Hematopoietic multipotent progenitor cell treated with erythropoietin and hydrocortisone succinate and interleukin-3 and kit ligand, for 15 days (in vitro differentiated cells): ENCODE results near the gene ADAMTS16.

Experiments
- DNase-seq: peaks from one replicate; pipeline ENCODE4 v3.0.0-alpha.2; 2015; ENCODE audit warnings: low spot score

ADAMTS16 gene

DNA sequence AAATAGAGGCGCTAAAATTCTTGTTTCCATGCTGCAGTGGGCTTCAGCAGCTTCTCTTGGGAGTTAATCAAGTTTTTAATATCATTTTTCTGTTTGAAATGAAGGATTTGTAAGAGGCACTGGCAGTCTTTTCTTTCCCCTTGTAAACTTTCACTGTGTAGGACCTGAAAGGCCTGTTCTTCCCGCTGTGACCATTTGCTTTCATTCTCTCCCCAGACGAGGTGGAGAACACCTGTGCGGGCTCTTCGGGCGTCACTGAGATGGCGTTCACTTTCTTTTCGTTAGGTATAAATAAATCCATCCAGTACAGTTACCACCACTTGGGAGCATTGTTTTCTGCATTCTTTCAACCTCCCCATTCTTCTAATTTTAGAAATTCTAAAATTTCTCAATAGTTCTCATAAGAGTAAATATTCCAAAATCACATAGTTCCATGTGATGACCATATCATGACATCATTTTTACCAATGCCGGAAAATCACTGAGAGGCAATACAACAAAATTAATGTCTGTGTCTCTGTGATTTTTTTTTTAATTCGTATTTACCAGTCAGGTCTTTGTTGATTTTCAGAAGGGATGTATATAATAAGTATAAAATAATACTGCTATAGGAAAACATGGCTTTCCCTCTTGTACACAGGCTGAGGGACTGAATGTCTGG is 150.7 kb downstream of the ADAMTS16 start:
- no peak for DNase-seq

GRCh38 chr5:5291357-5291756 is 151.2 kb downstream of the ADAMTS16 start:
- DNase-seq = no peak

DNA sequence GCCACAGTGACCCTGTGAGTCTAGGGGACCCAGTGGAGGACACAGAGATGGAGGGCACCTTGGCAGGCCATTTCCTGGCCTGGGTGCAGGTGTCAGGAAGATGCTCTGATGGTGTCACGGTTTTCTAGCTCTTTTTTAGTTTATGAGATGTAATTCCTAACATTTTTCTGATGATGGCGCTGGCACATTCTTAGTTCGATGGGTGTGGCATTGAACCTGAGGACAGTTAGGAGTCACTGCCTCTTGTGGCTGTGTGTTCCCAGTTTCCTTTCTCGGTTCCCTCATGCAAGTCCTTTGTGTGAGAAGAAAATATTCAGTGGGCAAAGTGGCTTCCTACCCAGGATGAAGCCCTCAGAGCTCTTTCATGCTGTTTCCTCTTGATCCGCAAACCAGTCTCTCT is 152.9 kb downstream of the ADAMTS16 start:
- no peak for DNase-seq

DNA sequence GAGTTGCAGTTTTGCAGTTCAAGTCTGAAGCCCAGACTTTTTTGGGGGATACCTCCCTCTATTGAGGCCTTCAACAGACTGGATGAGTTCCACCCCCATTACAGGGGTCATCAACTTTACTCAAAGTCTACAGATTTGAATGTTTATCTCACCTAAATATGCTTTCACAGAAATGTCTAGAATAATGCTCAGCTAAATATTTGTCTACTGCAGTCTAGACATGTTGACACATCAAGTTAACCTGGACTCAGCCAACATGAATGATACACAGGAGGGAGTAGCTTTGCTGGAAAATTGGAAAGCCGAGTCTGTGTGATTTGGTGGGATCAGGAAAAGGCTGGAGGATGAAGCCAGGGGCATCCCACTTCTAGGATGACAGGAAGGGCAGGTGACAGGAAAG is 154.3 kb downstream of the ADAMTS16 start:
- DNase-seq = no peak

DNA sequence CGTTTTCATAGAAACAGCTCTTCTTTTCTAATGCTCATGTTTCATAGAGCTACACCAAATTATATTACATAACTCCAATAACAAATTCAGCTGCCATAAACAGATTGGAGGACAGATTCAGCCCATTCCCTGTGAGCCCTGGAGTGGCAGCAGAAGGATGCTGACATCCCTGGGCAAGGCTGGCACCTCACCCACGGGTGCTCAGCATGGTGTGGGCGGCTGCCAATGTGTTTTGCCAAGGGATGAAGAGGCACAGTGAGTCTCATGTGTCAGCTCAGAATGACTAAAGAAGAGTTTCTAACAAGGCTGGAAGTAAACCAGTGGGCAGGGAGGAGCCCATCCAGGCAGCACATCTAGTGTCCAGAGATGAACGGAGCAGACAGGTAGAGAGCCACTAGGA is 155.2 kb downstream of the ADAMTS16 start:
- DNase-seq = no peak

DNA sequence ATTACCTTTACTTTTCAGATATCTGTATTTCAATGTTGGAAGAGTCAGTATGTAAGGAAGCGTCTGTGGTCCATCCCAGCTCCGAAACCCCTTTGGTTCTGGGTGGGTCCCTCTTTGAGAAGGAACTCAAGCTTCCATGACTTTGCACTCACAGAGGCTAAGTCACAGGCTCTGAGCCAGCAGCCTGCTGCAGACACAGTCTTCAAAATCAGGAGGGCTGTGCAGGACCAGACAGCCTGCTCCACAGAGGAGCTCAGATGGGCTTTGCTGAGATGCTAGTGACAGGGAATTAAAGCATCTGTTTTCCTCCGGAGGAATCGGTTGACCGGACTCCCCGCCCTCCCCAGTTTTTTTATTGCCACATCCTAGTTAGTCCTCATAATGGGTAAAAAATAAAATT is 155.9 kb downstream of the ADAMTS16 start:
- DNase-seq = no peak

DNA sequence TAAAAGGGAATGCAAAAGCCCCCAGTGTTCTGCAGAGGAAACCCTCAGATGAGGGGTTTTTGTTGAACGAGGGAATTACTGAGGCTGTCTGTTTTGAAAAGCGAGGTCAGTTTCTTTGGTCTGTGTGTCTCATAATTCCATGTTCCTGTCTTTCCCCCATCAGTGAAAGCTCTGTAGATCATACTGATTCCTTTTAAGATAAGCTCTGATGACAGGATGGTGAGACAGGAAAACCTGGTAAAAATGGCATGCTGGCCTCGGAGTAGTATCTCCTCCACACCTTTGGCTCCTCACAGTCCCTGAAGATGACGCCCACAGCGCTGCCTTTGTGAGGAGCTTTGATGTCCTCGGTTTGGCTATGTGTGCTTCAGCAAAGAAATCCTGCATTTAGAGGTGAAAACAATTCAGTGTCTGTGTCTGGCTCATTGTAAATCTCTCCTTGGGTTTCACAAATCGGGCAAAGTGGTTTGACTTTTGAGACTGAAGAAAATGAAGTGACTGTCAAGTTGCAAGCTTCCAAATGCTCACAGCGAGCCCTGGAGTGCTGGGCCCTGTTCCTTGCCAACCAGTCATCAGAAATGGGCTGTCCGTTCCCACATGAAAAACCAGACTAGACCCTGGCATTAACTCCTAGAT is 157.4 kb downstream of the ADAMTS16 start:
- no peak for DNase-seq

DNA sequence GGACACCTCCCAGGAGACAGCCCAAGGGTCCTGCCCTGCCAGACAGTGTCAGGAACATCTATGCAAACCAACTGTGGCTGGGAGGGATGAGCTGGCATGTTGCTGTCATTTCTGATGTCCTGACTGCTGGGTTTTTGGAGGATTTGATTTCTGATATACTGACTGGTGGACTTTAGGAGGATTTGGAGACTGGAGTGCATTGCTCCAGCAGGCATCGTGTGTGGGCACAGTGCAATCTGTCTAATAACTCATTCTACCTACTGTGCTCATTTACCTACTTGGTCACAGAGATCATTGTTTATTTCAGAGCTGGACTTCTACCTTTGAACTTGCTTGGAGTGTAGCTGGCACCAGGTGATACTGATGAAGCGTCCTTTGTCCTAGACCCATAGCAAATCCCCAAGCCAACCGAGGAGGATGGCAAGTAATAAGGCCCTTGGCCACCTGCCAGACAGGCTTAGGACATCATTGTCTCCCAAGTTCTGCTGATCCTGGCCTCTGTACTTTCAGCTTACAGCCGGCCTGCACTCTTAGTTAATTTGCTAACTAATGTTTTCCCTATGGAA is 158.0 kb downstream of the ADAMTS16 start:
- no peak for DNase-seq

GRCh38 chr5:5298841-5299541 is 158.9 kb downstream of the ADAMTS16 start:
- no peak for DNase-seq

DNA sequence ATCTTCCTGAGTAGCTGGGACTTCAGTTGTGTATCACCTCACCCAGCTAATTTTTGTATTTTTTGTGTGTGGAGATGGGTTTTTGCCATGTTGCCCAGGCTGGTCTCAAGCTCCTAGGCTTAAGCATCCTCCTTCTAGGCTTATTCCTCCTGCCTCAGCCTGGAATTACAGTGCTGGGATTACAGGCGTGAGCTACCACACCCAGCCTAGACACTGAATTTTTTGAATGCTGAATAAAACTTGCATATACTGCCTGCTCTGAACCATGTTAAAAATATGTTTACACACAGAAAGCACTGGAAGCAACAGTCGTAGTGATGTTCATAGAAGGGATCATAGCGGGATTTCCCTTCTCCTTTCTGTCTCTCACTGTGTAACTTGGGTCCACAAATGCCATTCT is 161.0 kb downstream of the ADAMTS16 start:
- DNase-seq = no peak

GRCh38 chr5:5302201-5302600 is 162.1 kb downstream of the ADAMTS16 start:
- no peak for DNase-seq

DNA sequence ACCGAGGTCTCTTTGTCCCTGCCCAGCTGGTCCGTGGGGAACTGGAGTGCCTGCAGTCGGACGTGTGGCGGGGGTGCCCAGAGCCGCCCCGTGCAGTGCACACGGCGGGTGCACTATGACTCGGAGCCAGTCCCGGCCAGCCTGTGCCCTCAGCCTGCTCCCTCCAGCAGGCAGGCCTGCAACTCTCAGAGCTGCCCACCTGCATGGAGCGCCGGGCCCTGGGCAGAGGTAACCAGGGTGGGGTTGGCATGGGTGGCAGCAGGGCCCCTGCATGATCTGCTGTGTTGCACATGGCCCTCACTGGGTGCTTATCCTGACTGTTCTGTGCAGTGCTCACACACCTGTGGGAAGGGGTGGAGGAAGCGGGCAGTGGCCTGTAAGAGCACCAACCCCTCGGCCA is 163.1 kb downstream of the ADAMTS16 start:
- no peak for DNase-seq

DNA sequence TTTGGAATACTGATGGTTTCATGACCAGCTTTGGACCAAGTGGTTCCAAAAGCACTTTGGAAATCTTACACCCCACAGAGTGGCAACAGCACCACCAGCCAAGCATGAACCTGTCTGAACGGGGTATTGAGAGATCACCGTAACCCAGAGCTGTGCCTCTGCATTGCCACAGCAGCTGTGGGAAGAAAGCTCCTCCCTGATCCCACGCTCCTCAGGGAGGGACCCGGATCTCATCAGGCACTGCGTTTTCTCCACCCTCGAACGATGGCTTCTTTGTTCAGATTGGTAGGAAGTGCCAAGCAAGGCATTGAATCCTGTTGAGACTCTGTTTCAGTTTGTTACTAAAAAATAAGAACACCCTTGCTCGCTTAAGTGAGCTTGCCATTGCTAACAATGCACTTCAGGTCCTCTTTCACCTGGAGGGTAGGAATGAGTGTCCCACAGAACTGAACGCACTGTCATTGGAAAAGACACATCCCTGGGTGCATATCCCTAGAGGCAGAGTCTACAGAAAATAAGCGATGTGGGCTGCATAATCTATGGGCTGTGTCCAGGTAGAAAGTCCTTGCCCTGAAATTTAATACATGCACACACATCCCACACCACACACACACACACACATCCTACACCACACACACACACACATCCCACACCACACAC is 164.4 kb downstream of the ADAMTS16 start:
- no peak for DNase-seq

- no peak for DNase-seq
Measured at GRCh38 chr5:5306696-5307095, 166.6 kb downstream of the ADAMTS16 start.

DNA sequence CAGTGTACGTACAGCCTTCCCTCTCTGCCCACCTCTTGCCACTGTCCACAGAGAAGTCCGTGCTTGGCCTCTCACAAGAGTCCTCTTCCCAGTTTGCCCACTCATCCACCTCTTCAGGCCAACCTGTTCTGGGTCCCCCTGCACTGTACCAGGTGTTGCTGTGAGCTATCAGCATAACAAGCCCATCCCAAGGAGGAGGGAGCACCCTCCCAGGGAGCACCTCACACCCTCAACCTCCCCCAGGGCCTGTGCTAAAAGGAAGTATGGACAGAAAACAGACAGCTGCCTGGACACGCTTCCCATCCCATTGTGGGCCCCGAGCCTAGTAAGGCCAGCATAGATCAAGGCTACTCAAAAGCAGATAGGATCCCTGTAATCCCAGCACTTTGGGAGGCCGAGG is 168.2 kb downstream of the ADAMTS16 start:
- DNase-seq = no peak

DNA sequence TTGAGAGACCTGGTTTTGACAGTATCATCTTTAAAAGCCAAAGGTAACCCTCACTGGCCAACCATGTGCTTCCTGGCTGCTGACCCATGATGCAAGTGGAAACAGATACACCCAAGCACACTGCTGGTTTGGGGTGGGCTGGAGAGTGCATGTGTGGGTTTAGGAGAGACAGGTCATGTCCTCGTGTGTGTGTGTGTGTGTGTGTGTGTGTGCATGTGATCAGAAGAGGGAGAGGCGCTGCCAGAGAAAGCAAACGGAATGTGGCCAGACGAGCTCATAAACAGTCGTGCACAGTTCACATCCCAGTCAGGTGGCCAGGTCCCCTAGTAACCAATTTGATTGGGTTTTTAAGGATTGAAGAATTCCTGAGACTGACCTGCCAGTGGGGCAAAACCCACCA is 169.5 kb downstream of the ADAMTS16 start:
- no peak for DNase-seq

DNA sequence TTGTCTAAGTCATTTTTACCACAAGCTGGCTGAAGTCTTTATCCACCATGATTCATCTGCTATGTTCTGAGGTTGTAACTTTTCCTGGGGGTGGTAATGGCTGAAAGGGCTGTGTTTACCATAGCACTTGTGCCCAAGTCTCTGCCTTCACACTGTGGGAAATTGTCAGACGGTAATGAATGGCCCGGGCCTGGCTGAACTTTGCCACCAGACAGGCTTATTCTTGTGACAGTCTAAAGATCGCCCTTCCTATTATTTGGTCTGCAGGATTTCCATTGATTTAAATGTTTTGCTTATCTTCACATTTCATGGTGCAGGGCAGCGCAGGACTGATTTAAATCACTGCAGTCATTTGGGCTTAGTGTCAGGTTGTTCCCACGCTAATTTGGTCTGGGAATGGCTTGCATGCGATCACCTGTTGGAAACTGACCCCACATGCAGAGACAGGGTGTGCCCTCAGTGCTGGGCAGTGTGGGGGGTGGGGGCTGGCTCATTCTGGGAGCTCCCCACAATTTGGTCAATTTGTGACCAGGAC is 173.0 kb downstream of the ADAMTS16 start:
- no peak for DNase-seq

DNA sequence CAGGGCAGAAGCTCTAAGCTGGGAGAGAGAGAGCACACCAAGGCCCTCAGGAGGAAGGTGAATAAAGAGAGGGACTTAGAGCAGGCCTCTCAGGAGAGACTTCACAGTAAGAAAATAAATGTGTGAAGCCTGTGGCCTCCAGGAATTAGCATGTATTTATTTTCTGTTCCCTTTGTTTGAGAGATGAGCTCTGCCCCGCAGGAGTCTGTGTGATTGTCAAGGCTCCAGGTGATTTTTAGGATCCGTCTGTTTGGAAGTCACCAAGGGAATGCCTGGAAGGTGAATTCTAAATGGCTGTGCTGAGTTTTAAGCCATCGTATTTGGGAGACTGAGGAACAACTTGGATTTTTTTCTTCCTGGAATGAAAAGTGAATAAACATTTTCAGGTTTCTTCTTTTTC is 174.0 kb downstream of the ADAMTS16 start:
- no peak for DNase-seq

- no peak for DNase-seq
Measured at GRCh38 chr5:5314626-5315025, 174.5 kb downstream of the ADAMTS16 start.

DNA sequence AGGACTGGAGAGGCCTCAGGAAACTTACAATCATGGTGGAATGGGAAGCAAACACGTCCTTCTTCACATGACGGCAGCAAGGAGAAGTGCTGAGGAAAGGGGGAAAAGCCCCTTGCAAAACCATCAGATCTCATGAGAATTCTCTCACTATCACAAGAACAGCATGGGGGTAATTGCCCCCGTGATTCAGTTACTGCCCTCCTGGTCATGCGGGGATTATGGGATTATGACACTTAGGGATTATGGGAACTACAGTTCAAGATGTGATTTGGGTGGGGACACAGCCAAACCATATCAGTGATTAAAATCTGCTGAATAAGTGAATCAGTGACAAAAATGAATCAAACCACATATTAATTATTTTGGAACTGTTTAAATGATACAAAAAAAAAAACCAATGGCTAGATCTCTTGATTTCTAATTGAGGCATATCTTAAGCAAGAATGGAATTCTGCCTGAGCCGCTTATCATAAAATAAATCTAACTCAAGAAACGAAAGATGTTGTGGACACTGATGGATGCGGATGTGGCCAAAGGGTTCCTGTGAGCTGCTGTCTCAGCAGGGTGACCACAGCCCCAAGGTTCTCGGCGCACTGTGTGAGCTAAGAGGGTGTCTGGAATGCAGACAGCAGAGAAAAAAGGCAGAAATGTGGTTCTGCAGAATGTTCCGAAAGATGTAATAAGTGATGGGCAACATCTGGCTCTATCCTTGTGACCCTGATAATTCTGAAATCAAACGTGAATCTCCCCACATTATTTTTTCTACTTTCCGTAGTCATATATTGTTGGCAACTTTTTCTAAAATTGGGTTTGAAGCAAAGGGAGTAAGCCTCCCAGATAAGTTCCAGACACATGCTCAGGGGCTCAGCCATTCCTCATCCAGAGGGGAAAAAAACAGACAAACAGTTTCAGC is 175.2 kb downstream of the ADAMTS16 start:
- no peak for DNase-seq

DNA sequence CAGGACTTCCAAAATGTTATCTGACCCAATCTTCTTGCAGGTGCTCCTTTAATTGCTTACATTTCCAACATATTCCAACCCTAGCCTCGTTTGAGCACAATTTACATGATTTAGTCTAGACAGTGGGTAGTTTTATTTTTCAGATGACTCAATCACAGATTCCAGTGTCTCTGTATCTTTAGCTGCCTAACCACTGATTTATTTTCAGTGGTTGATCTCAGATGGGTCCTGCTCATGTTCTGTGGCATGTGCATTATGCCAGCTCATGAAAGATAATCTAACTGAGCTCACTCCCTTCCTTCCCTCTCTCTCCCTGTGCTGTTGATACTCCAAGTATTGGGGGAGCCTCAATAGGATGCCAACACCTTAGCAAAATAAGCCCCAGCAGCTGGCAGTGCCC is 176.2 kb downstream of the ADAMTS16 start:
- no peak for DNase-seq
